Ecto neural progenitor cell (in vitro differentiated cells): ENCODE measurements around the gene TPRG1L.
"Not testable (repeated sequence)": the region's sequence is repeated elsewhere in the genome, so short reads cannot be mapped to it uniquely, and the experiment has no call there.

Source experiments
- DNase-seq: peaks from one replicate; pipeline ENCODE4 v3.0.0-alpha.2; 2018; ENCODE audit warnings: low spot score

Gene TPRG1L

GRCh38 chr1:3624200-3625136, at the start of gene TPRG1L:
TSS of gene TPRG1L (plus strand) at chr1:3625015. CDS start at chr1:3625073, 58 bp downstream.
- DNase-seq, result peak; percentile 99

- not testable (repeated sequence) for DNase-seq
Observed at GRCh38 chr1:3575515-3575914, 49.3 kb upstream of the TPRG1L start.

DNA sequence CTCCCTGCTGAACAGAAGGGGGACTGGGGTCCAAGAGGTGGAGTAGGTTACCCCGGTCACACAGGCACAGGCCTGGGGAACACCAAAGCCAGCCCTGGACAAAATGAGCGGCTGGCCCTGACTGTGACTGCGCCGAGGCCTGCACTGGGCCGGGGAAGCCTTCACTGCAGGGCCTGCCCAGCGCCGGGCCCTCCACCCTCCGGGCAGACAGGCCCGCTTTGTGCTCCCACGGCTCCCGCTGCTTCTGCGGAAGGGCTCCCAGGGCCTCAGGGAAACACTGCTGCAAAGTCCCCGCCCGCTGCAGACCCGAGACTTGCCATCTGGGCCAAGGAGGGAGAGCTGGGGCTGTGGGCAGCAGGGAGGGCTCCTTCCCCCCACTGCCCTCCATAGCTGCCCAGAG, 48.8 kb upstream of the TPRG1L start:
- no peak for DNase-seq

DNA sequence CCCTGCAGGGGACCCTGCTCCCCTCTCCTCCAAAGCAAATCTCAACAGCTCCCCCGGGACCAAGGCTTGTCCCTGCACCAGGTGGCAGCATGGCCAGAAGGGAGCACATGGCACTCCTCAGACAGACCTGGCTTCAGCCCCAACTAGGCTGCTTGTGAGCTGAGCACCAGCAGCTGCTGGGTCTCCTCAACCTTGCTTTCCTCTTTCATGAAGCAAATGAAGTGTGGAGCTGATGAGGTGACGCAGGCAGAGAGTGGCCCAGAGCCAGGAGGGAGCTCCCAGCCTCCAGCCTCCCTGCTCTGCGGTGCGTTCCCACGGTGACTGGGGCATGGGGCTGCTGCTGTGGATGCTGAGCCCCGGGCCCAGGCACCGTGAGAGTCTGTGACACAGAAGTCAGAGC, 47.5 kb upstream of the TPRG1L start:
- no peak for DNase-seq

DNA sequence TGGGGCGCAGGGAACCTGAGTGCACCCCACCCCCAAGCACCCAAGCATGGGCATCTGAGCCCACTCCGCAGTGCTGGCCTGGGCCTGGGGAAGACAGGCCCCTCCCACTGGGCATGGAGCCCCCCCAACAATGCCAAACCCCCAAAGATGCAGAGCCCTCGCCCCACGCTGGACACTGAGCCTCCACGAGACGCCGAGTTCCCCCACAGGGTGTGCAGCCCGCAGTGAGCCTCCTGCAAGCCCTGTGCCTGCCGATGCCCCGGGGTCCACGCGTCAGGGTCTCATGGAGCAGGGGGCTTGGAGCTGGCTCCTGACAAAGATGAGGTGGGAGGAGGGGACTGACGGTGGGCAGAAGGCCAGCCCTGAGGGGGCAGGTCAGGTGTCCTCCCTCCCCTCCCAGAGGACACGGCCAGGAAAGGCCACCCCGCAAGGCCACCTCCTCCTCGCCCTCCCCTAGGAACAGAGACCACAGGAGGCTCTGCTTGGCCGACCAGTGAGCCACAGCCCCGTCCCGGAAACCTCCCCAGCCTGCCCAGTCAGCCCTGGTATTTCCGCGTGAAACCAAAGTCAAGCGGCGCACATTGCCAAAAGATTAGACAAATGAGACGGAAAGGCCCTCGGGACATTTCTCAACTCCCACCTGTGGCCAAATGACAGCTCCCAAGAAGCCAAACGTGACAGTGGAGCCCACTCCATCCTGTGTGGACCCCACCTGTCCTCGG, 46.9 kb upstream of the TPRG1L start:
- DNase-seq, result no peak

DNA sequence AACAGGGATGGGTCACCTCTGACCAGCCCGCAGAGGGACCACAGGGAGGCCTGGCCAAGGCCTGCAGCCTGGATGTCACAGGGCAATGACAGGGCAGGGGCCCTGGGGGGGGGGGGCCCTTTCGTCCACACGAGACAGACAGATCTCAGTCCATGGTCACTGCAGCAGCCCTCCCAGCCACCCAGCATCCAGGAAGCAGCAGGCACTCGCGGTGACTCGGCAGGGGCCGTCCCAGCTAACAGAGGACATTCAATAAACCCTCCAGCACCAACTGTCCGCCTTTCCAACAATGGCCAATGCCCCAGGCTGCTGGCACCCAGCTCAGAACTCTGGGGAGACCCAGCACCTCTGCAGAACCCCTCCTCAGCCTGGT, 46.4 kb upstream of the TPRG1L start:
- DNase-seq, result no peak

DNA sequence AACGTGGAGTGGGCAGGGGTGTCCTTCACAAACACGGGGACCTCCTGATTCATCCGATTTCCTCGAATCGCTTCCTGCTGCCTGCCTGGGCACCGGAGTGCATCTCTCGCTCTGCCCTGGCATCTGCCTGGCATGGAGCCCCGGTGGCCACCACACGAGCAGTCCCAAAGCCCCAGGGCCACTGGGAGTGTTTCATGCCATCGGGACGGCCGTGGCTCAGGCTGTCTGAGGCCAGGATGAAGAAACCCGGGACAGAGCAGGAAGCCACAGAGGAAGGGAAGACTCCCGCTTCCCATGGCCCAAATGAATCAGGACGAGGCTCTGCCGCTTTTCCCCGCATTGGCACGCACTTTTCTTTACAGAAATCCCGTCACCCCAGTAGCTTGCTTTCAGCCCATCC, 45.9 kb upstream of the TPRG1L start:
- DNase-seq, result no peak

DNA sequence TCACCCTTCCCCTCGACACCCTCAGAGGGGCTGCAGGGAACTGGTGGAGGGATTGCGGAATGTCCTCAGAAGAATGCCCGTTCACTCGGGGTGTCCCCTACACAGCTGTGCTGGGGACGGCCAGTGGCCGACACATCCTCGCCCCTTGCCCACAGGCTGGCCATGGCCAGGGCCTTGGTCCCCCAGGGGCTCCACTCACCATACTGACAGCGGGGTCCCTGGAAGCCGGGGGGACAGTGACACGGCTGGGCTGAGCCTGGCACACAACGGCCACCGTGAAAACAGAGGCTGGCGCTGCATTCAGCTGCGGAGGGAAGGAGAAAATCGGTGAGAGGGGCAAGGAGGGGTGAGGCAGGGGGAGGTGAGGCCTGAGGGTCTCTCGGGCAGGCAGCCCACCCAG, 45.2 kb upstream of the TPRG1L start:
- no peak for DNase-seq

GRCh38 chr1:3580231-3580630, 44.6 kb upstream of the TPRG1L start:
- DNase-seq, result no peak

DNA sequence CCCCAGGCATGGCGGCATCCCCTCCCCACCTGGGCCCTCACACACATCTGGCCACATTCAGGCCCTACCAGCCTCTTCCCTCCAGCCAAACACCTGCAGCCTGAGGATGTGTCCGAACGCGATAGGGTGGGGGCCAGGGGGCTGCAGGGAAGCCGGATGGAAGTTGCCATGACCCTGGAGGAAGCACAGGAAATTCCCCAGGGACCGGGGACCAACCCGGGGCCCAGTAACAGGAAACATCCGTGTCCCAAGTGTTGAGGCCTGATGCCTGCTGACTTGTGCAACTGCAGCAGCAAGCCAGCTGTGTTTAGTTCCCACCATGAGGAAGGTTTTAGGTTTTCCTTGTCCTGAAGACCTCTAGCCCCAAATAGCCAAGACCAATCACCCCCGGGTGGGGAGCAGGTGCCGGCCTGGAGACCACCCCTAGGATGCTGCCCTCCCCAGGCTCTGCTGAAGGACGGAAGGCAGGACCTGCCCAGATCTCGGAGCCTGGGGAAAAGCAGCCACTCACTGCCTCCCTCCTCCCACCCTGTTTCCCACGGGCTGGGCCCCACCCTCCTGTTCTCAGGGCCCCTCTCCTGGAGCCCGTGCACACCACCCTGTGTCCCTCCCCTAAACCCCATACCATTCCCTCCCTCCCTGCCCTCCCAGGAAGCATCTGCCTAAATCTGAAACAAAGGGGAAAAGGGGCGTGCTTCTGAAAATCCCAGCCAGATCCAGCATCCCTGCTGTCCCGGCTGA, 43.3 kb upstream of the TPRG1L start:
- DNase-seq, result no peak

DNA sequence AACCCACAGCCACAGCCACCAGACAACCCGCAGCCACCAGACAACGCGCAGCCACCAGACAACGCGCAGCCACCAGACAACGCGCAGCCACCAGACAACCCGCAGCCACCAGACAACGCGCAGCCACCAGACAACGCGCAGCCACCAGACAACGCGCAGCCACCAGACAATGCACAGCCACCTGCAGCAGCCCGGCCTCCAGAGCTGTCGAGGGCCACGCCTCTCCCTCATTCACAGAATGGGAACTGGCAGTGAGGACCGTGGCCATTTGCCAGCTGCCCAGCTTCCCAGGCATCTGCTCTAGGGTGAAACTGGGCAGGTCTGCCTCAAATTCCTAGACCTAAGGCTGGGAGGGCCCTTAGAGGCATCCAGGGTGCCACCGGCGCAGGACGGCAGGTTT, 41.1 kb upstream of the TPRG1L start:
- DNase-seq, result not testable (repeated sequence)

DNA sequence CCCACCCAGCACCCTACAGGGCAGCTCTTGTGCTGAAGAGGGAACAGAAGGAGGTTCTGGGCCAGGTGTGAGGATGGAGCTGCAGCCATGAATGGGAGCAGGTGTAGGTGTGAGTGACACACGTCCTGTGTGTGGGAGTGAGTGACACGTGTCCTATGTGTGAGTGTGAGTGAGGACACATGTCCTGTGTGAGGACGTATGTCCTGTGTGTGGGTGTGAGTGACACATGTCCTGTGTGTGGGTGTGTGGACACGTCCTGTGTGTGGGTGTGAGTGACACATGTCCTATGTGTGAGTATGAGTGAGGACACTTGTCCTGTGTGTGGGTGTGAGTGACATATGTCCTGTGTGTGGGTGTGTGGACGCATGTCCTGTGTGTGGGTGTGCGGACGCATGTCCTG, 39.9 kb upstream of the TPRG1L start:
- DNase-seq, result no peak

- DNase-seq, result not testable (repeated sequence)
Observed at GRCh38 chr1:3585353-3585868, 39.4 kb upstream of the TPRG1L start.

GRCh38 chr1:3585940-3586568, 38.8 kb upstream of the TPRG1L start:
- no peak for DNase-seq

DNA sequence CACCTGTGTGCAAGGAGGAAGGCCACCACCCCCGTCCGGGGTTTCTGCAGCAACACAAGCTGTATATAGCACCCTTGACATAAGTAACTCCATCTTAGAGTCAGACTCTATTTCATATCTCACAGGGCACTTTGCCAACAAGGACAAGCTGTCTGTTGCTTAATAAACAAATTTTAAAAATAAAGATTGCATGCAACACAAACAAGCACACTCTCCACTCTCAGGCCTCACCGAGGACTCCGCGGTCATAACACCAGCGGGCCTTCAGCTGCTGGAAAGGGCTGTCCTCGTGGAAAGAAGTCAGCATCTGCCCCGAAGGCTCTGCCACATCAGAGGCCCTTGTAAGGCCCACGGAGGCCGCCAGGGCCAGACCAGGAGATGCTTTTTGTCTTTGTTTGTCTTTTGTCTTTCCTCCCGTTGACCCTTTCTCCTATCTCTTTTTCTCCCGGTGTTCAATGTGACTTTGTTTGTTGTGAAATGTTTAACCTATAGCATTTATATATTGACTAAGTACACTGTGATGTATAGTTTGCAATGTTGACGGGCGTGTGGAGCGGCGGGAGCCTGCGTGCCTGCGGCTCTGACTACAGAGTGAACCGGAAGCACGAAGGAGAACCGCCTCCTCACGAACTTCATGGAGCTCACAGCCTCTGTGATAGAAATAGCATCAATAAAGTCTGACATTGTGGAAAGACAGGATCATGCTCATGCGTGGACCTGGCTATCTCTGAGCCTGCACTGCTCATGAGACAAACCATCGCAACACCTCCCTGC, 37.6 kb upstream of the TPRG1L start:
- DNase-seq, result no peak

- DNase-seq, result no peak
Observed at GRCh38 chr1:3588395-3588794, 36.4 kb upstream of the TPRG1L start.

DNA sequence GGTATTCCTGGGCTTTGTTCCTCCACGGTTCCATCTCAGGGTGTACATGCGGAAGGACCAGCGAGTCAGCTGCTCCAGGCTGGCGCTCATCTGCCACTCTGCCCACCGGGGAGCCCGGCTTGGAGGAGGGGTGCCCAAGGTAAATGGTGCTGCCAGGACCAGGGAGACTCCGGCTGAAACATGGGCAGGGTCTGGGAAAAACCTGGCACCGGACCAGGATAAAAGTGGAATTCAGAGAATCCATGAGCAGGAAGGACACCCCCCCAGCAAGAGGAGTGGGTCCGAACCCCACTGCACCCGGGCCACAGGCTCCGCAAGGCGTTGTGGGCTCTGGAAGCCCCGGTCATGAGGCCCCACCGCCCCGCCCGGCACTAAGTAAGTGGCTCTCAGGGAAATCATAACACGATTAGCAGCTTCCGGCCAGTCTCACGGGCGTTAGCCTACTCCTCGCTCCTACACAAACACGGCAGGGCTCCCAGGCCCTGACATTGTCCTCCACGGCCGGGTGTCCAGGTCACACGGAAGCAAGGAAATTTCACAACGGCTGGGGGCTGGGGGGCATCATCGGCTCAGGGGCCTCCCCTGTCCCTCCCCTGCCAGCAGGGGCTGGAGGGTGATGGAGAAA, 34.6 kb upstream of the TPRG1L start:
- DNase-seq, result no peak

GRCh38 chr1:3590951-3591865, 33.6 kb upstream of the TPRG1L start:
- DNase-seq, result no peak

DNA sequence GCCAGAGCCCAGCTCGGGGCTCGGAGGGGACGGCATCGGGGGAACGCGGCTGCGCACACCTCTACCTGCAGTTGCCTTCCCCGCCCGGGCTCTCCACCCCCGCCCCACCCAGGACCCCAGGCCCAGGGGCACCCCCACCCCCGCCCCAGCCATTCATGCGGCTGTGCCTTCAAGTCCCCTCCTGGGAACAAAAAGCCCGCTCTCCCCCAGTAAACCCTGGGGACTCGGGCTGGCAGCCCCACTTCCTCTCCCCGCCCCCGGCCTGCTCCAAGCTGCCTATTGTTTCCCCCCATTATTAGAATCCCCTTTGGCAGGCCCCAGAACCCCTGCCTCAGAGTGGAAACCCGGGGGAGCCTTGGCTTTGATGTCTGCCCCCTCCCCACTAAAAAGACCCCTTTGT, 31.5 kb upstream of the TPRG1L start:
- no peak for DNase-seq

DNA sequence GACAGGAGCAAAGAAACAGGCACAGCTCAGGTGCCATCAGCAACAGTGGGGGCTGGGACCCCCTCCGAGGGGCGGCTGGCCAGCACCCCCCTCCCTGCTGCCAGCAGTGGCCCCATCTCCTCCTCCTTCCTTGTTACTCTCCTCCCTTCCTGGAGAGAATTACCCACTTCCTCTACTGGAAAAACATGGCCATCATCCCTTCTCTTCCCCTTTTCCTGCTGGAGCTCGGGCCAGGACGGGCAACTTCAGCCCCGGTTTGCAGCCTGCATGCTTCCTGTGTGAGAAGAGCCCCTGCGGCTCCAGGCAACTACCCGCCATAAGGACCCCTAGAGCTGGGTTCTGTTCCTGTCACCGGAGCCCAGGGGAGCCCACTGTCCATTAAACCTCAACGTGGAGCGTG, 31.1 kb upstream of the TPRG1L start:
- no peak for DNase-seq
